ENCODE results near the gene ADARB2.
"Not testable (repeated sequence)": the region's sequence is repeated elsewhere in the genome, so short reads cannot be mapped to it uniquely, and the experiment has no call there.

ADARB2 gene

GRCh38 chr10:1328161-1328823, 409.0 kb downstream of the ADARB2 start:
- DNase-seq: no peak

DNA sequence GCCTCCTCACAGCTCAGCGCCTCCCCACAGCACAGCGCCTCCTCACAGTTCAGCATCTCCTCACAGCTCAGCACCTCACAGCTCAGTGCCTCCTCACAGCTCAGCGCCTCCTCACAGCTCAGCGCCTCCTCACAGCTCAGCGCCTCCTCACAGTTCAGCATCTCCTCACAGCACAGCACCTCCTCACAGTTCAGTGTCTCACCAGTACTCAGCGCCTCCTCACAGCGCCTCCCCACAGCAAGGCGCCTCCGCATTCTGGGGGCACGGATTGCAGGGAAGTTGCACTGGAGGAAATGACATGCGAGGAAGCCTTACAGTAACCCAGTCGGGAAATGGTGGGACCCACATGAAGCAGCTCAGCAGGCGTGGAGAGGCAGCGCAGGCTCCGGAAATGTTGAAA, 409.6 kb downstream of the ADARB2 start:
- DNase-seq: no peak

- not testable (repeated sequence) for DNase-seq
These were observed 410.8 kb downstream of the ADARB2 start for GRCh38 chr10:1326514-1326913.

DNA sequence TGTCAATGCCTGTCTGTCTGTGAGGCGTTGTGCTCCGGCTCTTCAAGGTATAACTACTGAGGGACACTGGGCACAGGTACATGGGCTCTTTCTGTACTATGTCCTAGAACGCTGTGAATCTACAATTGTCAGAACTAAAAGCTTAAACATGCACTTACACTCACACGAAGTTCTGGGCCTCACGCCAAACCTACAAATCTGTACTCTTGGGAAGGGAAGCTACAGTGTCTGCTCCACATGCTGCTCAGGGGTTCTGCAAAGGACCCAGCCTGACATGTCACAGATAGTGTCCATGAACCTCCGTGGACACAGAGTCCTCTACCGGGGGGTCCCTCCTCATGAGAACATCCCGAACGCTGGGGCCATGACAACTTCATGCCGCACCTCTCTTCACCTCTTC, 412.4 kb downstream of the ADARB2 start:
- no peak for DNase-seq

DNA sequence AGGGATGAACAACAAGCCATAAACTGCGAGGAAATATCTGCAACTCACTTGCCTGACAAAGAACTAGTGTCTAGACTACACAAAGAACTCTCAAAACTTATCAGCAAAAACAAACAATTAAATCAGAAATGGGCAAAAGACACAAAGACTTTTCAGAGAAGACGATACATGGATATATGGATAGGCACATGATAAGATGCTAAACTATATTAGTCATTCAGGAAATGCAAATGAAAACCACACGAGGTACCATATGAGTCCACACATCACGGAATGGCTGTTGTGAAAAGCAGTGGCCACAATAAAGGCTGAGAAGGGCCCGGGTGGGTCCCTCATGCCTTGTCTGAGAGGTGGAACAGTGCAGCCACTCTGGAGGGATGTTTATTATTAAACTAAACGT, 413.4 kb downstream of the ADARB2 start:
- no peak for DNase-seq

DNA sequence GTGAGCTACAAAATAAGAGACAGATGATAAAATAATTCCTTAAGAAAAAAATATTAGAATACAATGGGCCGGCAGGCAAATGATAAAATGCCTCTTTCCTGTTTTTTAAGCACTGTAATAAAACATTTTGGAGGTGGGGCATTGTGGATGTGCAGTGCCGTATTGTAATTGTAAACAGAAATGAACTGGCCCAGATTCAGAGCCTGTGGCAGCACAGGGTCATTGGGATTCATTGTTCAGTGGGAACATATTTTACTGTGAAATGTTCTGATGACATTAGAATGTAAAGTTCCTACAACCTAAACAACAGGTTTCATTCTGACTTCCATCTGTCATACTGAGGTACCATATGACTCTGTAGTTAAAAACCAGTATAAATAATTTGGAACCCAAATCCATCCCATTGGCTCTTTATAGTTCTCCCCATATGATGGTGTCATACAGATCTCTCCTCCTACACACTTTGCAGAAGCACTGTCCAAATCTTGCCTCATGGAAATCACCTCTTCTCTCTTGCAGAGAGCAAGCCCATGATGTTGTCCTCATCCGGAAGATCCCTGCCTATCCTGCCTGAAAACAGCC, 416.5 kb downstream of the ADARB2 start:
- DNase-seq: no peak

DNA sequence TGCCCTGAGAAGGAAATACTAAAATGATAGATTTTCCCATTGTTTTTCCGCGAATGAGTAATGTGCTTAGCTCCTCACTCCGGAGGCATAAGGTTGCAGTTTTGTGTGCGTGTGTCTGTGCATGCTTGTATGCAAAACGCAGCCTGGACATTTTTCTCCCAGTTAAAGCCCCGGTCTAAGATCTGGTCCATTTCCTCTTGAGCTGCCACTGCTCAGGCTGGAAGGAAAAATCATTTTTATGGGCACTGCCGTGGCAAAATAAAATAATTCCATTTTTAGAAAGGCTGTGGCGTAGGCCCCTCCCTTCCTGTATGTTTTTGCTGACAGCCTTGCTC, 420.5 kb downstream of the ADARB2 start:
- DNase-seq: no peak

DNA sequence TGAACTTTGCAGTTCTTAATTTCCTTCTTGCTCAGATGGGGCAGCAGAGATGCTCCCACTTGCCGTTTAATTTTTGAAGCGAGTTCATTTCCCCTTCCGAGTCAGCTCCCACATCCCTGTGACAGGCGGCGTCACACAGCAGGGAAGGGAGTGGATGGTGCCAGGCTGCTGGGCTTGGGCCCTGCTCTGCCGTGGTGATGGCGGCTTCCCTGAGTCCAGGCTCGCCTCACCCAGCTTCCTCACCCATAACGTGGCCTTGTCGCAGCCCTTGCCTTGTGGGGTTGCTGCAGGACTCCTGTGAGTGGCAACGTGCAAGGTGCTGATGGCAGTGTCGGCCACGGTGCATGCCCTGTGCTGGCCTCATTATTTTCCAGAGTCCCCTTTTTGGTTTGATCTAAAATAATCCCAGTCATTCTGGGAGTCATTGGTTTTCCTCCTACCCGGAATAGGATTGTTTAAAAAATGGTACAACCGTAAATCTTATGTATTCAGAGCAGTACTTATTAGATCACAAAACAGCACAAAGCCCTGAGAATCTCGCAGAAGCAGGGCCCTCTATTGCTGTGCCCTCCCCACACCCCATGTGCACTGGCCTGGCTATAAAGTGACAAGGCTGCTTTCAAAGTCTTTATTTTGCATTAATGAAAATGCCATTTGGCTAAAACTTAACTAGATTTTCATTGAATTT, 421.1 kb downstream of the ADARB2 start:
- DNase-seq: no peak

GRCh38 chr10:1315178-1315577, 422.1 kb downstream of the ADARB2 start:
- DNase-seq: no peak

- no peak for DNase-seq
These were observed 425.6 kb downstream of the ADARB2 start for GRCh38 chr10:1311726-1312125.

- DNase-seq: no peak
These were observed 427.0 kb downstream of the ADARB2 start for GRCh38 chr10:1310271-1310789.

- no peak for DNase-seq
These were observed 427.6 kb downstream of the ADARB2 start for GRCh38 chr10:1309617-1310270.

- no peak for DNase-seq
These were observed 428.2 kb downstream of the ADARB2 start for GRCh38 chr10:1308962-1309616.

GRCh38 chr10:1308173-1308961, 429.0 kb downstream of the ADARB2 start:
- DNase-seq: no peak

DNA sequence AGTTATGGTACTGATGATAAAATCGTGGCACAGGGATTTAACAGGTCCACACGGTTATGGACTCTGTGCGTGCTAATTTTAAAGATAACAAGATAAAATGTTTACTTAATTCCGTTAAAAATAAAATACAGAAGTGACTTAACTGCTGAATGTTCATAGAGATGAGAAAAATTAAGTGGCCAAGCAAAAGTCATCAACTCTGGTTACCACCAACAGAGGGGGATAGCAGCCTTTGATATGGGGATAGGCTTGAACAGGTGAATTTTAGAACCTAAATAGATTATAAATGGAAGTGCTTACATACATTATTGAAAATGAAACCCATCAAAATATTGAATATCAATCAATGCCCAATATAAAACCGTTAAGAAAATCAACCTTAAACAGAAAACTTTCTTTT, 436.2 kb downstream of the ADARB2 start:
- no peak for DNase-seq

GRCh38 chr10:1300218-1300617, 437.1 kb downstream of the ADARB2 start:
- no peak for DNase-seq

DNA sequence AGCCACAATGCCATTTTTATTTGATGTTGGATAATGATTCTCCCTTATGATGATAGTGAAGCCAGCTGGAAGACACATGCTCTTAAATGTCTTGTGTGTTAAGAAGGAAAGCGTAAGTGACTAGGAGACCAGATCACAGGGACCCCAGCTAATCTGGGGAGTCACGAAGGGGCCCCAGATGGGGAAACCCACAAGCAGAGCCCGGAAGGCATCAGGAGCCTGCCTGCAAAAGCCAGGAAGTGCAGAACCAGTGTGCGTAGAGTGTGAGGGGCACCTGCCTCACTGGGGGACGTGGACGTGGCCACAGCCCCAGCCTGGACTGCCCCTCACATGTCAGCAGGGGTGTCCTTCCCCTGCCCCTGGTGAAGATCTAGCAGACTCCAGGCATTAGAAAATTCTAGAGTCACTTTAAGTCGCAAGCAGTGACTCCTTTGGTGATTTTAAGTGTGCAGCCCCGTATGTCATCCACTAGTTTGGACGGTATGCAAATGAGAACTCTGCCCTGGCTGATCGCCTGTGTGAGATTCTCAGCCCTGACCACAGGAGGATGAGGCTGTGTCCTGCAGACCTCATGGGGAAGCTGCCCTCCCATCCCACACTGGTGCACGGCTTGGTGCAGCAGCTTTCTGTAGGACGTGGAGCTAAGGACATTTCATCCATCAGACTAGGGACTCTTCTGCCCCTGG, 438.1 kb downstream of the ADARB2 start:
- no peak for DNase-seq

- DNase-seq: no peak
These were observed 439.6 kb downstream of the ADARB2 start for GRCh38 chr10:1297566-1298301.

- DNase-seq: no peak
These were observed 441.4 kb downstream of the ADARB2 start for GRCh38 chr10:1295756-1296480.

DNA sequence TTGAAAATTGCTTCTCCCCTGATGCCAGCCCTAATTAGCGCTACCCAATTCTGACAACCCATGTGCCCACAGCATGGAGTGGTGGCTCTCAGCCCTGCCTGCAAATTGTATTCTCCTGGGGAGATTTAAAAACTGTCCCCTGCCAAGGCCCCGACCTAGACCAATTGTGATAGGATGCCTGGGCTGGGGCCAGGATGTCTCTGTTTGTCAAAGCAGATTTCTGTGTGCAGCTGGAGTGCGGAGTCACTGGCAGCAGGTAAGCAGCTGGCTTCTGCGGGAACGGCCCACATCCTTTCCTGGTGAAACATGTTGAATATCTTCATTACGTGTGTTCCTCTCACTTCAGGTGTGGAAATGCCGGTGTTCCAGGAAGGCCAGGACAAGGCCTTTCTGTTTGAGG, 442.6 kb downstream of the ADARB2 start:
- no peak for DNase-seq

Data from GF-D8 (cell line).